GM15510 (cell line): ENCODE measurements around the gene TMEM203.

Experiments
- POLR2A ChIP-seq: IDR thresholded peaks from 3 replicates; pipeline ENCODE4 v1.6.1; 2011; ENCODE audit warnings: borderline replicate concordance; ENCODE audit not compliant: insufficient read length; ENCODE audit errors: extremely low read depth

TMEM203 gene

DNA sequence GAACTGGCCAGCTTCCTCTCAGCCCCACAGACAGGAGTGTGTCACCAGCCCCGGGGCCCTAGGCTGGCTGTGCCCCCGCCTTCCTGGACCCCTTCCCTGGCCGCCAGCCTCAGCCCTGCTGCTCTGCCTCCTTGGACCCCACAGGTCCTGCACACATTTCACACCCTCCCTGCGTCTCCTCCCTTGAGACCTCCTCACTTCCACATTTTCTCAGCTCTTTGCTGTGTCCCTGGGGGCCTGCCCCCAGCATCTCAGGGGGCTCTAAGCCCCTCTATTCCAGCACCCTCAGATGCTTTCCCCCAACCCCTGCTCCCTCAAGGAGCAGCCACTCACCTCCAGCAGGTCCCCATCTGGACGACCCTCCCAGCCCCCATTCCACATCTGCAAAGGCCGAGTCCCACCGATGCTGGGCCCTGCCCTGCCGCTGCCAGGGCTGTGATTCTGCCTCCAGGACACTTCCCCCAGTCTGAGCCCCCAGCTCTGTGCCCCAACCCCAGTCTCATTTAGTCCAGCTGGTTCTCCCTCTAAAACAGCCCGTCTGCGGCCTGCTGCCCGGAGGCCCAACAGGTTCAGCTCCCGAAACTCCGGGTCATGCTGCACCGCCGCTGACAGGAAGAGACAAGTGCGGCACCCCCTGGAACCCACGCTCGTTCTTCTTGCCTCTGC, 29.4 kb upstream of the TMEM203 start:
- TF ChIP-seq POLR2A = no peak

DNA sequence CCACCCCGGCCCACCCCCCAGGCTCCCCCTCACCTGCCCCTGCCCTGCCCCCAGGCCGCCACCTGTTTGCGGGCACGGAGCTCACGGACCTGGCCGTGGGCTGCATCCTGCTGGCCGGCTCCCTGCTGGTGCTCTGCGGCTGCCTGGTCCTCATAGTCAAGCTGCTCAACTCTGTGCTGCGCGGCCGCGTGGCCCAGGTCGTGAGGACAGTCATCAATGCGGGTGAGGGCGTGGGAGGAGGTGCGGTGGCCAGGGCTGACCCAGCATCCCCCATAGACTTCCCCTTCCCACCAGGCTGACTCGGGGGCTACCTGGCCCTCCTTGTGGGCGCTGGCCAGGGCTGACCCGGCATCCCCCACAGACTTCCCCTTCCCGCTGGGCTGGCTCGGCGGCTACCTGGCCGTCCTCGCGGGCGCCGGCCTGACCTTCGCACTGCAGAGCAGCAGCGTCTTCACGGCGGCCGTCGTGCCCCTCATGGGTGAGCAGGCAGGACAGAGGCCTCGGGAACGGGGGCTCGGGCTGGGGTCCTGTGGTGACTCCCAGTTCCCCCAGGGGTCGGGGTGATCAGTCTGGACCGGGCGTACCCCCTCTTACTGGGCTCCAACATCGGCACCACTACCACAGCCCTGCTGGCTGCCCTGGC, 28.7 kb upstream of the TMEM203 start:
- TF ChIP-seq POLR2A = no peak

DNA sequence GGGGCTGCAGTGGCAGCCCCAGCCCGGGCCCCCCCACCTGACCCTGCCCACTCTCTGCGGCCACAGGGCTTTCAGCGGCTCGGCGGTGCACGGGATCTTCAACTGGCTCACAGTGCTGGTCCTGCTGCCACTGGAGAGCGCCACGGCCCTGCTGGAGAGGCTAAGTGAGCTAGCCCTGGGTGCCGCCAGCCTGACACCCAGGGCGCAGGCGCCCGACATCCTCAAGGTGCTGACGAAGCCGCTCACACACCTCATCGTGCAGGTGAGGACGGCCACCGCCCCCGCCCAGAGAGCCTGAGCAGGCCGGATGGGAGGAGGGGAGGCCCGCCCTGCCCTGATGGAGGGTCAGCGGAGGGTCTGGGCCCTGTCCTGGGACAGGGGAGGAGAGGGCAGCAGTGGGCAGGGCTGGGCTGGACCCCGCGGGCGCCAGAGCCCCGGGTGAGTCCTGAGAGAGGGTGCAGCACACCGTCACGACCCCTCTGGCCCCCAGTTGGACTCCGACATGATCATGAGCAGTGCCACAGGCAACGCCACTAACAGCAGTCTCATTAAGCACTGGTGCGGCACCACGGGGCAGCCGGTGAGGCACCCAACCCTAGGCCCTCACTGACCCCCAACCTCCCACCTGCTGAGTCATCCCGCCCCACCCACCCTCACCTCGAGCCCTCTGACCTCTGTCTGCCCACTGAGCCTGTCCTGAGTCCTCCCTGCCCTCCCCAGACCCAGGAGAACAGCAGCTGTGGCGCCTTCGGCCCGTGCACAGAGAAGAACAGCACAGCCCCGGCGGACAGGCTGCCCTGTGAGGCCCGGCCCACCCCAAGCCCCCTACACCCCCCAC, 27.9 kb upstream of the TMEM203 start:
- no peak for TF ChIP-seq POLR2A

GRCh38 chr9:137232510-137232909, 27.1 kb upstream of the TMEM203 start:
- TF ChIP-seq POLR2A = no peak

GRCh38 chr9:137232101-137232500, 26.7 kb upstream of the TMEM203 start:
- TF ChIP-seq POLR2A = no peak

DNA sequence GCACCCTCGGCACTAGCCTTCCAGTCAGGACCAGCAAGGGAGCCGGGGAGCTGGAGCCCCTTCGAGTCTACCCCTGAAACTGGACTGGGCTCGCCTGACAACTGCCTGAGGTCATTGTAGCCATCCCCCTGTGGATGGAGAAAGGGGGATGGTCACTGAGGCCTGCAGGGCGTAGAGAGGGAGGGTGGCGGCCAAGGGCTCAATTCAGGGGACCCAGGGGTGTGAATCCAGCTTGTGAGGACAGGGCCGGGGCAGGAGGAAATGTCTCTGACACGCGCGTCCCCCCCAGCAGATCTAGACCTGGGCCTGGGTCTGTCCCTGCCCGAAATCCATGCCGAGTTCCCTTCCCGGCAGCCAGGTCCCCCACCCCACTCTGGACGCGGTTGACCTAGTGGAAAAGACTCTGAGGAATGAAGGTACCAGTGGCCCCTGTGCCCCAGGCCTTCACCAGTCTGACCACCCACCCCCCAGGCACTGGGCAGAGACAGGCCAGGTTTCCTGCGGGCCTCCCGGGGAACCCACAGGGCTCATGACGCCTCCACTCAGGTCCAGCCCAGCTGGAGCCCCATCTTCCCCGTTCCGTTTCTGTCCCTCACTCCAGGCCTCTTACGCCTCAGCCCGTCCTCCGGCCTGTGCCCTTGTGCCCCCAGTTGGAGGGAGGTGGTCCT, 26.1 kb upstream of the TMEM203 start:
- no peak for TF ChIP-seq POLR2A

GRCh38 chr9:137230705-137231371, 25.4 kb upstream of the TMEM203 start, which contains the start of gene SLC34A3:
Gene SLC34A3, plus strand, starts transcription at chr9:137230901. Its CDS starts 802 bp downstream, at chr9:137231703.
- TF ChIP-seq POLR2A = no peak

- TF ChIP-seq POLR2A = no peak
These were observed 24.7 kb upstream of the TMEM203 start for GRCh38 chr9:137229903-137230704.

DNA sequence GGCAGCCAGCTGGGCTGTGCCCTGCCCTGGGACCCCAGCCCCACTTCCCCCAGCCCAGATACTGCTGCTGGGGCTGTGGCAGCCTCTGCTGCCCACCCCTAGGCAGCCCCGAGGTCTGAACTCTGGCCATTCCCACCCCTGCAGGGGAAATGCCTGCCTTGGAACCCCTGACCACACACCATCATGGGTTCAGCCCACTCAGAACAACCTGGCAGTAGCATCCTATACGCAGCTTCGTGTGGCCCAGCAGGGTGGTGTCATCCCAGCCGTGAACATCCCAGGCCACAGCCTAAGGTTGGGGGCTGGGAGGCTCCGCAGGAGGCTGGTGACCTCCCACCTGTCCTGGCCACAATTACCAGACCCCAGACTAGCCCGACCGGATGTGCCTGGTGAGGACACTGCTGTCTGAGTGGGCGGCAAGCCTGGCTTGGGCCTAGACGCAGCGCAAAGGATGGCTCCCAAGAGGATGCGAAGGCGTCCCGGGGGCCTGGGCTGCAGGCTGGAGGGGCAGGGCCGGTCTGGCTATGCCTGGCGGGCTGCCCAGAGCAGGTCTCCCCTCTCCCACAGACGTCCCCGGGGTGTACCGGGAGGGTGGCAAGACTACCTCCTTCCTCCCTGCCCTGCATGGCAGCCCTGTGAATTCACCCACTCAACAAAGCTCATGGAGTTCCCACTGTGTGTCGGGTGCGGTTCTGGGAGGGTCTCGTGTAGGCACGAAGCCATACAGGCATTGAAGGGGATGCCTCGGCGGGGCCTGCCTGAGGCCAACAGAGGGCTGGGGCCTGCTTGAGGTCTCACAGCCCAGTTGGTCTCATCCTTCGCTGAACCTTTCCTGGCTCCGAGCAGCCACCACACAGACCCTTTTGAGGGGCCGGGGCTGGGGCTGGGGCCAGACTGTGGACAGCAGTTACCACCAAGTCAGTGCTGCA, 23.8 kb upstream of the TMEM203 start:
- TF ChIP-seq POLR2A = no peak

DNA sequence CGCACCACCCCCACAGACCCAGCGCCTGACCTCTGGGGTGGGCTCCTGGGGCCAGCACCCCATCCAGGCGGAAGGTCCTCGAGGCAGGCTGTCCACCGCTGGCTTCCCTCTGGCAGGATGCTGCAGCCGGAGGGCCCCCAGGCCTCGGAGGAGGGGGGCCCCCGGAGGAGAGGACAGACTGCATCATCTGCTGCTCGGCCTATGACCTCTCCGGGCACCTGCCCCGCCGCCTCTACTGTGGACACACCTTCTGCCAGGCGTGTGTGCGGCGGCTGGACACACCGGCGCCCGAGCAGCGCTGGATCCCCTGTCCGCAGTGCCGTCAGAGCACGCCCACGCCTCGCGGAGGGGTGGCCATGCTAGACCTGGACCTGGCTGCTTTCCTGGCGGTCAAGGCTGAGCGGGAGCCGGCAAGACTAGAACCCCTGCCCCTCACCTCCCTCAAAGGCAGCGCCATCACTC, 23.1 kb upstream of the TMEM203 start:
- no peak for TF ChIP-seq POLR2A

- TF ChIP-seq POLR2A = no peak
These were observed 22.5 kb upstream of the TMEM203 start for GRCh38 chr9:137227853-137228505.
